Amniotic stem cell (primary cell): Measurements from ENCODE around the gene SMIM10L2A.
"Not testable (repeated sequence)": the region's sequence is repeated elsewhere in the genome, so short reads cannot be mapped to it uniquely, and the experiment has no call there.

Experiments used
- DNase-seq: peaks from one replicate; lab custom pipeline; 2025; lab: John Stamatoyannopoulos, UW

Gene SMIM10L2A

GRCh38 chrX:135423173-135423864 lies 1.6 kb downstream of the SMIM10L2A start:
- not testable (repeated sequence) for DNase-seq

- no peak for DNase-seq
These were observed 2.7 kb downstream of the SMIM10L2A start for GRCh38 chrX:135424469-135424868.

- no peak for DNase-seq
These were observed 3.6 kb downstream of the SMIM10L2A start for GRCh38 chrX:135425026-135425965.

GRCh38 chrX:135429429-135429828 lies 7.7 kb downstream of the SMIM10L2A start:
- no peak for DNase-seq

GRCh38 chrX:135431886-135432285 lies 10.1 kb downstream of the SMIM10L2A start:
- no peak for DNase-seq

- no peak for DNase-seq
These were observed 10.7 kb downstream of the SMIM10L2A start for GRCh38 chrX:135432453-135432852.

GRCh38 chrX:135432881-135433521 lies 11.3 kb downstream of the SMIM10L2A start:
- no peak for DNase-seq

GRCh38 chrX:135433531-135434257 lies 11.9 kb downstream of the SMIM10L2A start:
- no peak for DNase-seq

GRCh38 chrX:135434258-135435138 lies 12.8 kb downstream of the SMIM10L2A start:
- no peak for DNase-seq

- DNase-seq: no peak
These were observed 13.6 kb downstream of the SMIM10L2A start for GRCh38 chrX:135435139-135435922.

- DNase-seq: no peak
These were observed 14.2 kb downstream of the SMIM10L2A start for GRCh38 chrX:135435933-135436332.

GRCh38 chrX:135436456-135436855 lies 14.7 kb downstream of the SMIM10L2A start:
- DNase-seq: no peak

- DNase-seq: no peak
These were observed 15.5 kb downstream of the SMIM10L2A start for GRCh38 chrX:135436966-135437866.

- no peak for DNase-seq
These were observed 16.4 kb downstream of the SMIM10L2A start for GRCh38 chrX:135437867-135438733.

GRCh38 chrX:135438734-135439043 lies 16.9 kb downstream of the SMIM10L2A start:
- no peak for DNase-seq

GRCh38 chrX:135449637-135450550 lies 28.1 kb downstream of the SMIM10L2A start:
- no peak for DNase-seq

- no peak for DNase-seq
These were observed 31.6 kb downstream of the SMIM10L2A start for GRCh38 chrX:135453381-135453780.
